ENCODE data around the gene MEAF6.
A peak's percentile ranks its signal among the peaks of the same experiment; 100 is the strongest.
"Not testable (repeated sequence)": the region's sequence is repeated elsewhere in the genome, so short reads cannot be mapped to it uniquely, and the experiment has no call there.

MEAF6 gene

DNA sequence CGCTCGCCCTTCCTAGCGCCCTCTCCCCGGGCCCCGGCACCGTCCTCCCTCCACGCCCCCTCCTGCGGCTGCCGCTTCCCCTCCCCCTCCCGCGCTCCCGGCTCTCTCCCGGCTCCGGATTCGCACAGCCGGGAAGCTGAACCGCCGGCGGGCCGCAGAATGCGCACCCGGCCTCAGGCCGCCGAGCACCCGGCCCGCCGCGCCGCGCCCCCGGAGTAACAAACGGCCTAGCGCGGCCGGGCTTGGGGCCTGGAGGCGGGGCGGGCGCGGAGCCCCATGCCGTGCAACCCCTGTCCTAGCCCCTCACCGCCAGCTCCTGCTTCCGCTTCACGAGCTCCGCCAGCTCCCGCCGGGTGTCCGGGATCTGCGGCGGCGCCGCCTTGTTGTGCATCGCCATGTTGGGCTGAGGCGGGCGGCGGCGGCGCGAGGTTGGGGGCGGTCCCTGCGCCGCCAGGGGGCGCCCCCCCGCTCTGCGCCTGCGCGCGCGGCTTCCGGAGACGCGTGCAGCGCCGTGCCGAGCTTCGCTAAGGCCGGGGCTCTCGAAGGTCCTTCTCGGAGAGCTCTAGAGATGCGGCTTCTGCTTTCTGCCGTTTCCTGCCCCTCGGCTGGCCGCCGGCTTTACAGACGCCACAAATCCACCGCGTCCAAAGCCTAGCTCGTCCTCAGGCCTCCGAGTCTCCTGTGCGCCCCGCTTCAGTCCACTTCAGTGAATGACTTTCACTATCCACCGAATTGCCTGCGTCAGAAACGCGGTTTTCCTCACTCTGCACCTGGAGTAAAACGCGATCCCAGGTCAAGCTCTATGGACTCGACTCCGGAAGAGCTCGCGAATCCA lies at the start of gene MEAF6:
Gene MEAF6 (minus strand): TSS at position 417 of the 835 bp plus-strand sequence. CDS start 20 bp downstream, at position 397.
- in situ Hi-C loops (cut with MboI; ENCODE audit: low pct_unique_long_range_greater_than_20kb, low sequenced_read_pairs, unreplicated experiment) = no loop called here
- DNase-seq (ENCODE audit: low spot score) = peak; percentile 95
- TF ChIP-seq, protein P1, sequence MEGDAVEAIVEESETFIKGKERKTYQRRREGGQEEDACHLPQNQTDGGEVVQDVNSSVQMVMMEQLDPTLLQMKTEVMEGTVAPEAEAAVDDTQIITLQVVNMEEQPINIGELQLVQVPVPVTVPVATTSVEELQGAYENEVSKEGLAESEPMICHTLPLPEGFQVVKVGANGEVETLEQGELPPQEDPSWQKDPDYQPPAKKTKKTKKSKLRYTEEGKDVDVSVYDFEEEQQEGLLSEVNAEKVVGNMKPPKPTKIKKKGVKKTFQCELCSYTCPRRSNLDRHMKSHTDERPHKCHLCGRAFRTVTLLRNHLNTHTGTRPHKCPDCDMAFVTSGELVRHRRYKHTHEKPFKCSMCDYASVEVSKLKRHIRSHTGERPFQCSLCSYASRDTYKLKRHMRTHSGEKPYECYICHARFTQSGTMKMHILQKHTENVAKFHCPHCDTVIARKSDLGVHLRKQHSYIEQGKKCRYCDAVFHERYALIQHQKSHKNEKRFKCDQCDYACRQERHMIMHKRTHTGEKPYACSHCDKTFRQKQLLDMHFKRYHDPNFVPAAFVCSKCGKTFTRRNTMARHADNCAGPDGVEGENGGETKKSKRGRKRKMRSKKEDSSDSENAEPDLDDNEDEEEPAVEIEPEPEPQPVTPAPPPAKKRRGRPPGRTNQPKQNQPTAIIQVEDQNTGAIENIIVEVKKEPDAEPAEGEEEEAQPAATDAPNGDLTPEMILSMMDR (IDR thresholded peaks at IDR 0.05; ENCODE audit: extremely low read depth, insufficient read depth, missing control alignments) = peak; percentile 70

DNA sequence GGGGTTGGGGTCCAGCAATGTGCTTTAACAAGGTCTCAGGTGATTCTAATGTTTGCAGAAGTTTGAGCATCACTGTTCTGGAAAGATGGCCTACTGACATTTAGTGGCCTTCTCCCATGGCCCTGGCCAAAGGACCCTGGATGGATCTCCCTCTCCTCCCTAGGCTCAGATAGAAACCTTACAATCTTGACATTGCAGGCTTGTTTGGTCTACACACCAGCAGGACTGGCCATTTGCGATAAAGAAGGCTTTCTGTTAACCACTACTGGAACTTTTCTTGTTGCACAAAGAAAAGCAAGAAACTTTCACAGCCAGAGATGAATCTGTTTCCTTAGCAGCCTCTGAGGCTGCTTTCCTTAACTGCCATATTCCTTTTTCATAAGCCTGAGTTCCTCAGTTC lies 48.4 kb upstream of the MEAF6 start:
- no peak for DNase-seq (ENCODE audit: low spot score)
- in situ Hi-C loops (cut with MboI; ENCODE audit: low pct_unique_long_range_greater_than_20kb, low sequenced_read_pairs, unreplicated experiment) = loop anchor here (25.0 kb wide), 1 partner anchor 299 kb away; the partner anchor contains the start of gene MTF1

DNA sequence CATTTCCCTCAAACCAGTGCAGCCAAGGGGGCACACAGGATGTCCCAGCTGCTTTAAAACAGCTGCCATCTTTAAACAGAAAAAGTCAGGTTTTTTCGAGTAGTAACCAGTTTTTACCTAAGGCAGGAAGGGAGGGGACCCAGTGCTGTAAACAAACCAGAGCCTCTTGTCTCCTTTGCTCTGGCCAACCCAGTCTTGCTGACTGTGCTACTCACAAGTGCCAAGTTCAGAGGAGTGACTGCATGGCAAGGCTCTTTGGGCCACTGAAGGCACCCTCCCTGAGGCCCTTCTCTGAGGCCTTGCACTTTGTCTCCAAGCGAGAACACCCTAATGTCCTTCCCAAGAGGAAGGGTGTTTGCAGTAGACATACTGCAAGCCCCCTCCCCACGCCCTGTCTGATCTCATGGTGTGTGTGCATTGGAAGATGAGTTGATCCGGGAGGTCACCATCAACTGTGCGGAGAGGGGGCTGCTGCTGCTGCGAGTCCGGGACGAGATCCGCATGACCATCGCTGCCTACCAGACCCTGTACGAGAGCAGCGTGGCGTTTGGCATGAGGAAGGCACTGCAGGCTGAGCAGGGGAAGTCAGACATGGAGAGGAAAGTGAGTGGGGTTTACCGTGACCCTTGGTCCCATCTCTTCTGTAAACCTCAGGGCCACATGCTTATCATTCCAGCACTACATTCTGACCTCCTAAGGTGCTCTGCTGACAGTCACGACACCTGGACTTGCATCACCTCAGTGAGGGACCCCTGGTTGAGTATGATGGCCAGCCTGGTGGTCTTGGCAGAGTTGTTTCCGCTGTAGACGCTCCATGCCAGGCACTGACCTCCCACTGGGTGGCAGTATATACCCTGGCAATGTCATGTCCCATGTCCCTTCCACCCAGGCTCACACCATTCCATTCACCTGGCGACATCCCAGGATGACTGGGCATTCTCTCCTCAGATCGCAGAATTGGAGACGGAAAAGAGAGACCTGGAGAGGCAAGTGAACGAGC lies 46.9 kb upstream of the MEAF6 start:
- in situ Hi-C loops (cut with MboI; ENCODE audit: low pct_unique_long_range_greater_than_20kb, low sequenced_read_pairs, unreplicated experiment) = loop anchor here (25.0 kb wide), 1 partner anchor 301 kb away; the partner anchor contains the start of gene MTF1
- TF ChIP-seq, protein P1 (IDR thresholded peaks at IDR 0.05; ENCODE audit: extremely low read depth, insufficient read depth, missing control alignments) = peak; percentile 60
- peak; percentile 48 for DNase-seq (ENCODE audit: low spot score)

More for the DNA sequence above, 48.4 kb upstream of the MEAF6 start:
- TF ChIP-seq, protein P1 (IDR thresholded peaks at IDR 0.05; ENCODE audit: extremely low read depth, insufficient read depth, missing control alignments) = no peak

DNA sequence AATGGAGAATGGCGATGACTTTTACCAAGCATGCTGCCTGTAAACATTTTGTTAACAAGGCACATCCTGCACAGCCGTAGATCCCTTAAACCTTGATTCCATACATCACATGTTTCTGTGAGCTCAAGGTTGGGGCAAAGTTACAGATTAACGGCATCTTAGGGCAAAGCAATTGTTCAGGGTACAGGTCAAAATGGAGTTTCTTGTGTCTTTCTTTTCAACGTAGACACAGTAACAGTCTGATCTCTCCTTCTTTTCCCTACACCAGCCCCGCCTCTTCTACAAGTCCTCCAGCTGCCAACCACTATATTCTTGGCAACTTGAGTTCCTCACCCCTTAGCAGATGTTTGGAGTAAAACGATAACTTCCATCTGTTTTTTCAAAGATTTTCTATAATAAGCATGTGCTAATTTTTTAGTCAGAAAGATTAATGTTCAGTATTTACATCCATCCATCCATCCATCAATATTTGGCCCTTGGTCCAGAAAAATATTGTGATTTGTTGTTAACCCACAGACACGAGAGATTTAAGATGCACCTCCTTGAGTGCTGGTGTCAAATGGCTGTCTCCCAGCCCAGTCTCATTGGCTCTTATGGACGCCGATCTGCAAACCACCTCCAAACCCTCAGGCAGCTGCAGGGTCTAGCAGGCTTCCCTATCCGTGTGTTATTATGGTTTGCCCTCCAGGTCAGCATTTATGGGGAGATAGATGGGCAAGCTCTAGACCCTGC lies 46.0 kb upstream of the MEAF6 start:
- in situ Hi-C loops (cut with MboI; ENCODE audit: low pct_unique_long_range_greater_than_20kb, low sequenced_read_pairs, unreplicated experiment) = loop anchor here (25.0 kb wide), 1 partner anchor 302 kb away; the partner anchor contains the start of gene MTF1
- no peak for DNase-seq (ENCODE audit: low spot score)

DNA sequence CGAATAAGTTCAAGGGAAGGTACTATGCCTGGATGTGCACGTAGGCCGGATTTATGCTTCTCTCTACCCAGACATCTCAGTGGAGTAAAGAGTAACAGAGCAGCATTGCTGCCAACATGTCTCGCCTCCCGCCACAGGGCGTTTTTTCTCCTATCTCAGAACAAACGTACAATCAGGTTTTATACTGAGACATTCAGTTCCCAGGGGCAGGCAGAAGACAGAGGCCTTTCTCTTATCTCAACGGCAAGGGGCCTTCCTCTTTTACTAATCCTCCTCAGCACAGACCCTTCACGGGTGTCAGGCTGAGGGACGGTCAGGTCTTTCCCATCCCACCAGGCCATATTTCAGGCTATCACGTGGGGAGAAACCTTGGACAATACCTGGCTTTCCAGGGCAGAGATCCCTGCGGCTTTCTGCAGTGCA lies 45.4 kb upstream of the MEAF6 start:
- not testable (repeated sequence) for DNase-seq (ENCODE audit: low spot score)
- in situ Hi-C loops (cut with MboI; ENCODE audit: low pct_unique_long_range_greater_than_20kb, low sequenced_read_pairs, unreplicated experiment) = loop anchor here (25.0 kb wide), 1 partner anchor 302 kb away; the partner anchor contains the start of gene MTF1

More for the DNA sequence above, 46.0 kb upstream of the MEAF6 start:
- TF ChIP-seq, protein P1 (IDR thresholded peaks at IDR 0.05; ENCODE audit: extremely low read depth, insufficient read depth, missing control alignments) = no peak

DNA sequence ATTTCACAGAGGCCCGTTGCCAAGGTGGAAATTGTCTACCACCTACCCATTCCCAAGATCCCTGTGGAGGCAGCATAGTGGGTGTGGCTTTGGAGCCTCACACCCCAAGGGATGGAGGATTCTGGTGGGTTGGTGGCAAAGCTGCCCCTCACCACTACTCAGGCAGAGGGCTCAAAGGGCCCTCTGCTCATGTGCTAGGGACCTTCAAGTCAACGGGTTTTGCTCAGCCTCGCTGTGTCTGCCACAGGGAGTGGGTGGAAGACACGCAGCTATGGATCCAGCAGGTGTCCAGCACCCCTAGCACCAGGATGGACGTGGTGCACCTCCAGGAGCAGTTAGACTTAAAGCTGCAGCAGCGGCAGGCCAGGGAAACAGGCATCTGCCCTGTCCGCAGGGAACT lies 44.5 kb upstream of the MEAF6 start:
- in situ Hi-C loops (cut with MboI; ENCODE audit: low pct_unique_long_range_greater_than_20kb, low sequenced_read_pairs, unreplicated experiment) = loop anchor here (25.0 kb wide), 1 partner anchor 303 kb away; the partner anchor contains the start of gene MTF1
- TF ChIP-seq, protein P1 (IDR thresholded peaks at IDR 0.05; ENCODE audit: extremely low read depth, insufficient read depth, missing control alignments) = no peak
- no peak for DNase-seq (ENCODE audit: low spot score)
